Suppressor macrophage treated with lipopolysaccharide for 4 hours (primary cell): ENCODE data around the gene NGEF.

Experiments used
- DNase-seq: peaks from one replicate; pipeline ENCODE4 v3.0.0-alpha.2; 2020

NGEF gene

GRCh38 chr2:232966122-232966521, 46.9 kb downstream of the NGEF start:
- no peak for DNase-seq

- DNase-seq: no peak
Observed at GRCh38 chr2:232963913-232964312, 49.1 kb downstream of the NGEF start.

GRCh38 chr2:232960862-232961261, 52.2 kb downstream of the NGEF start:
- no peak for DNase-seq

- DNase-seq: no peak
Observed at GRCh38 chr2:232959139-232959538, 53.9 kb downstream of the NGEF start.

GRCh38 chr2:232957657-232958090, 55.4 kb downstream of the NGEF start:
- no peak for DNase-seq

- peak; percentile 18 for DNase-seq
Observed at GRCh38 chr2:232955856-232956255, 57.2 kb downstream of the NGEF start.

GRCh38 chr2:232954691-232955090, 58.4 kb downstream of the NGEF start:
- DNase-seq: no peak

- DNase-seq: no peak
Observed at GRCh38 chr2:232951891-232952290, 61.2 kb downstream of the NGEF start.

GRCh38 chr2:232951181-232951580, 61.9 kb downstream of the NGEF start:
- no peak for DNase-seq

- DNase-seq: no peak
Observed at GRCh38 chr2:232950751-232951150, 62.3 kb downstream of the NGEF start.

GRCh38 chr2:232949016-232949415, 64.0 kb downstream of the NGEF start:
- DNase-seq: no peak

GRCh38 chr2:232942831-232943230, 70.2 kb downstream of the NGEF start:
- no peak for DNase-seq

GRCh38 chr2:232941912-232942594, 71.0 kb downstream of the NGEF start:
- no peak for DNase-seq

GRCh38 chr2:232941400-232941799, 71.7 kb downstream of the NGEF start:
- DNase-seq: no peak

- no peak for DNase-seq
Observed at GRCh38 chr2:232940724-232941123, 72.3 kb downstream of the NGEF start.

GRCh38 chr2:232937278-232937906, 75.7 kb downstream of the NGEF start:
- no peak for DNase-seq

GRCh38 chr2:232931636-232932035, 81.4 kb downstream of the NGEF start:
- DNase-seq: no peak

- DNase-seq: peak; percentile 25
Observed at GRCh38 chr2:232930059-232930400, 83.0 kb downstream of the NGEF start.

GRCh38 chr2:232929303-232930058, 83.6 kb downstream of the NGEF start:
- DNase-seq: peak; percentile 17

- no peak for DNase-seq
Observed at GRCh38 chr2:232928551-232929302, 84.3 kb downstream of the NGEF start.

GRCh38 chr2:232927793-232928550, 85.1 kb downstream of the NGEF start:
- no peak for DNase-seq

- DNase-seq: no peak
Observed at GRCh38 chr2:232927032-232927792, 85.8 kb downstream of the NGEF start.
